ENCODE results near the gene FITM1. TPM values are rescaled to one million over a fixed set of nuclear protein-coding genes. Genes with fewer than 3 reads are reported as not detected.

The FITM1 gene
- total RNA-seq, 1 donor from 2014 or later, result 0.53 TPM

GRCh38 chr14:24113801-24114531 is 16.5 kb upstream of the FITM1 start:
- TF ChIP-seq CTCF (conservative IDR thresholded peaks at IDR 0.05), result no peak
- H3K4me1 Mint-ChIP-seq (ENCODE audit: unreplicated experiment), result peaks cover 20% of the 10 kb centered on the region
- H3K27ac Mint-ChIP-seq, result peak overlapping the region; percentile 99
- H3K4me3 Mint-ChIP-seq, result peak overlapping the region; percentile 99
- no peaks in the 10 kb centered on the region for H3K27me3 Mint-ChIP-seq
- H3K9me3 Mint-ChIP-seq, result no peaks in the 10 kb centered on the region
- H3K36me3 Mint-ChIP-seq, result peaks cover 17% of the 10 kb centered on the region
- DNase-seq (ENCODE audit: extremely low spot score, unreplicated experiment), result peak; percentile 76

- peaks cover 18% of the 10 kb centered on the region for H3K4me1 Mint-ChIP-seq (ENCODE audit: unreplicated experiment)
- H3K9me3 Mint-ChIP-seq, result no peaks in the 10 kb centered on the region
- H3K27me3 Mint-ChIP-seq, result no peaks in the 10 kb centered on the region
- peaks cover 22% of the 10 kb centered on the region for H3K36me3 Mint-ChIP-seq
- TF ChIP-seq CTCF (conservative IDR thresholded peaks at IDR 0.05), result no peak
- peak; percentile 99 for DNase-seq (ENCODE audit: extremely low spot score, unreplicated experiment)
- H3K4me3 Mint-ChIP-seq, result peak within 1 kb of the TSS; percentile 99
- H3K27ac Mint-ChIP-seq, result peak within 1 kb of the TSS; percentile 99
Observed at GRCh38 chr14:24114532-24115421, 15.7 kb upstream of the FITM1 start, which contains the start of the genes DCAF11 and NRL. Gene DCAF11, plus strand, starts transcription at chr14:24114777. Its CDS starts 818 bp downstream, at chr14:24115595. Gene NRL, minus strand, starts transcription at chr14:24114949. Its CDS starts 32,101 bp downstream, at chr14:24082848.

GRCh38 chr14:24115422-24116127 is 14.9 kb upstream of the FITM1 start:
- Mint-ChIP-seq H3K36me3 (peaks cover 22% of the 10 kb centered on the region), H3K9me3 (no peaks in the 10 kb centered on the region), H3K27ac (peak overlapping the region; percentile 99), H3K4me3 (peak overlapping the region; percentile 99), H3K27me3 (no peaks in the 10 kb centered on the region), H3K4me1 (ENCODE audit: unreplicated experiment) (peaks cover 18% of the 10 kb centered on the region)
- no peak for DNase-seq (ENCODE audit: extremely low spot score, unreplicated experiment)
- TF ChIP-seq CTCF (conservative IDR thresholded peaks at IDR 0.05), result no peak

- Mint-ChIP-seq H3K27ac (peak overlapping the region; percentile 99), H3K36me3 (peaks cover 22% of the 10 kb centered on the region), H3K9me3 (no peaks in the 10 kb centered on the region), H3K4me3 (peak overlapping the region; percentile 99), H3K4me1 (ENCODE audit: unreplicated experiment) (peaks cover 18% of the 10 kb centered on the region), H3K27me3 (no peaks in the 10 kb centered on the region)
- TF ChIP-seq CTCF (conservative IDR thresholded peaks at IDR 0.05), result no peak
- DNase-seq (ENCODE audit: extremely low spot score, unreplicated experiment), result no peak
Observed at GRCh38 chr14:24116128-24116814, 14.2 kb upstream of the FITM1 start.

- peak overlapping the region; percentile 99 for H3K4me3 Mint-ChIP-seq
- H3K27ac Mint-ChIP-seq, result no peak overlapping the region
Observed at GRCh38 chr14:24117179-24117578, 13.3 kb upstream of the FITM1 start.

More at GRCh38 chr14:24117179-24117578, 13.3 kb upstream of the FITM1 start:
- Mint-ChIP-seq H3K36me3 (peaks cover 22% of the 10 kb centered on the region), H3K27me3 (no peaks in the 10 kb centered on the region), H3K4me1 (ENCODE audit: unreplicated experiment) (peaks cover 18% of the 10 kb centered on the region), H3K9me3 (no peaks in the 10 kb centered on the region)
- no peak for DNase-seq (ENCODE audit: extremely low spot score, unreplicated experiment)
- no peak for TF ChIP-seq CTCF (conservative IDR thresholded peaks at IDR 0.05)

Measured in type B pancreatic cell (in vitro differentiated cells).